ENCODE results near the gene PHLPP2. TPM values are rescaled to one million over a fixed set of nuclear protein-coding genes. Genes with fewer than 3 reads are reported as not detected.

The PHLPP2 gene
- total and polyA plus RNA-seq, 2 donors (not counting 1 experiment from before 2014, with no cell fraction given), result 9.7 to 13.2 TPM

GRCh38 chr16:71758293-71758760, 33.8 kb upstream of the PHLPP2 start:
- Histone ChIP-seq H3K4me1 (ENCODE audit: control insufficient read depth, extremely low read depth, insufficient read depth, low read length) (no peaks in the 10 kb centered on the region), H3K4me3 (replicated peaks in 1 of 4; ENCODE audit: control extremely low read depth in 1 of 4, insufficient read depth in 1 of 4, low read depth in 3 of 4, low read length in 4 of 4) (no peak overlapping the region), H3K36me3 (ENCODE audit: control insufficient read depth, insufficient read depth, low read length) (peaks cover 7% of the 10 kb centered on the region), H3K79me2 (ENCODE audit: control insufficient read depth, insufficient read depth, low read length) (no peaks in the 10 kb centered on the region), H3K4me2 (ENCODE audit: extremely low read depth, insufficient read depth, low read length) (no peak overlapping the region), H3K27me3 (ENCODE audit: control insufficient read depth, insufficient read depth, low read length) (no peaks in the 10 kb centered on the region), H3K9me3 (ENCODE audit: control insufficient read depth, insufficient read depth, low read depth, low read length) (no peaks in the 10 kb centered on the region), H4K20me1 (ENCODE audit: control insufficient read depth, extremely low read depth, insufficient read depth, low read length) (no peaks in the 10 kb centered on the region), H3K27ac (ENCODE audit: insufficient read depth, low read length) (no peak overlapping the region), H3K9ac (ENCODE audit: insufficient read depth, low read length) (no peak overlapping the region), H2AFZ (ENCODE audit: low read length) (no peak overlapping the region)
- TF ChIP-seq, protein P1, sequence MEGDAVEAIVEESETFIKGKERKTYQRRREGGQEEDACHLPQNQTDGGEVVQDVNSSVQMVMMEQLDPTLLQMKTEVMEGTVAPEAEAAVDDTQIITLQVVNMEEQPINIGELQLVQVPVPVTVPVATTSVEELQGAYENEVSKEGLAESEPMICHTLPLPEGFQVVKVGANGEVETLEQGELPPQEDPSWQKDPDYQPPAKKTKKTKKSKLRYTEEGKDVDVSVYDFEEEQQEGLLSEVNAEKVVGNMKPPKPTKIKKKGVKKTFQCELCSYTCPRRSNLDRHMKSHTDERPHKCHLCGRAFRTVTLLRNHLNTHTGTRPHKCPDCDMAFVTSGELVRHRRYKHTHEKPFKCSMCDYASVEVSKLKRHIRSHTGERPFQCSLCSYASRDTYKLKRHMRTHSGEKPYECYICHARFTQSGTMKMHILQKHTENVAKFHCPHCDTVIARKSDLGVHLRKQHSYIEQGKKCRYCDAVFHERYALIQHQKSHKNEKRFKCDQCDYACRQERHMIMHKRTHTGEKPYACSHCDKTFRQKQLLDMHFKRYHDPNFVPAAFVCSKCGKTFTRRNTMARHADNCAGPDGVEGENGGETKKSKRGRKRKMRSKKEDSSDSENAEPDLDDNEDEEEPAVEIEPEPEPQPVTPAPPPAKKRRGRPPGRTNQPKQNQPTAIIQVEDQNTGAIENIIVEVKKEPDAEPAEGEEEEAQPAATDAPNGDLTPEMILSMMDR (conservative IDR thresholded peaks at IDR 0.05 in 1 of 2, IDR thresholded peaks at IDR 0.05 in 1 of 2; ENCODE audit: low read depth in 1 of 2, low read length in 2 of 2), result no peak
- no peak for TF ChIP-seq EZH2 (IDR thresholded peaks at IDR 0.05; ENCODE audit: low read length, missing control alignments)
- DNase-seq (ENCODE audit: low read depth in 2 of 2), result no peak

GRCh38 chr16:71754652-71755051, 30.2 kb upstream of the PHLPP2 start:
- Histone ChIP-seq H3K9ac (ENCODE audit: insufficient read depth, low read length) (no peak overlapping the region), H3K4me2 (ENCODE audit: extremely low read depth, insufficient read depth, low read length) (no peak overlapping the region), H3K36me3 (ENCODE audit: control insufficient read depth, insufficient read depth, low read length) (peaks cover 6% of the 10 kb centered on the region), H3K79me2 (ENCODE audit: control insufficient read depth, insufficient read depth, low read length) (no peaks in the 10 kb centered on the region), H3K27me3 (ENCODE audit: control insufficient read depth, insufficient read depth, low read length) (no peaks in the 10 kb centered on the region), H3K4me3 (replicated peaks in 1 of 4; ENCODE audit: control extremely low read depth in 1 of 4, insufficient read depth in 1 of 4, low read depth in 3 of 4, low read length in 4 of 4) (no peak overlapping the region), H3K4me1 (ENCODE audit: control insufficient read depth, extremely low read depth, insufficient read depth, low read length) (no peaks in the 10 kb centered on the region), H4K20me1 (ENCODE audit: control insufficient read depth, extremely low read depth, insufficient read depth, low read length) (no peaks in the 10 kb centered on the region), H2AFZ (ENCODE audit: low read length) (no peak overlapping the region), H3K9me3 (ENCODE audit: control insufficient read depth, insufficient read depth, low read depth, low read length) (no peaks in the 10 kb centered on the region), H3K27ac (ENCODE audit: insufficient read depth, low read length) (no peak overlapping the region)
- TF ChIP-seq, protein P1 (conservative IDR thresholded peaks at IDR 0.05 in 1 of 2, IDR thresholded peaks at IDR 0.05 in 1 of 2; ENCODE audit: low read depth in 1 of 2, low read length in 2 of 2), result no peak
- TF ChIP-seq EZH2 (IDR thresholded peaks at IDR 0.05; ENCODE audit: low read length, missing control alignments), result no peak
- DNase-seq (ENCODE audit: low read depth in 2 of 2), result no peak

GRCh38 chr16:71754108-71754507, 29.6 kb upstream of the PHLPP2 start:
- Histone ChIP-seq H3K27ac (ENCODE audit: insufficient read depth, low read length) (no peak overlapping the region), H2AFZ (ENCODE audit: low read length) (no peak overlapping the region), H3K4me3 (replicated peaks in 1 of 4; ENCODE audit: control extremely low read depth in 1 of 4, insufficient read depth in 1 of 4, low read depth in 3 of 4, low read length in 4 of 4) (no peak overlapping the region), H3K4me2 (ENCODE audit: extremely low read depth, insufficient read depth, low read length) (no peak overlapping the region), H3K79me2 (ENCODE audit: control insufficient read depth, insufficient read depth, low read length) (no peaks in the 10 kb centered on the region), H3K4me1 (ENCODE audit: control insufficient read depth, extremely low read depth, insufficient read depth, low read length) (no peaks in the 10 kb centered on the region), H3K36me3 (ENCODE audit: control insufficient read depth, insufficient read depth, low read length) (peaks cover 6% of the 10 kb centered on the region), H3K9ac (ENCODE audit: insufficient read depth, low read length) (no peak overlapping the region), H3K9me3 (ENCODE audit: control insufficient read depth, insufficient read depth, low read depth, low read length) (no peaks in the 10 kb centered on the region), H4K20me1 (ENCODE audit: control insufficient read depth, extremely low read depth, insufficient read depth, low read length) (no peaks in the 10 kb centered on the region), H3K27me3 (ENCODE audit: control insufficient read depth, insufficient read depth, low read length) (no peaks in the 10 kb centered on the region)
- no peak for DNase-seq (ENCODE audit: low read depth in 2 of 2)
- TF ChIP-seq EZH2 (IDR thresholded peaks at IDR 0.05; ENCODE audit: low read length, missing control alignments), result no peak
- TF ChIP-seq, protein P1 (conservative IDR thresholded peaks at IDR 0.05 in 1 of 2, IDR thresholded peaks at IDR 0.05 in 1 of 2; ENCODE audit: low read depth in 1 of 2, low read length in 2 of 2), result no peak
